Endothelial cell of umbilical vein (primary cell): ENCODE measurements around the gene CSH2.

Experiments used
- CTCF ChIP-seq, 2 donors: IDR thresholded peaks; 1 replicate in 1 of 2; 2 replicates in 1 of 2; pipeline ENCODE4 v1.5.1; 2011; ENCODE audit warnings: low read length in 2 of 2, mild to moderate bottlenecking in 2 of 2, moderate library complexity in 2 of 2, control low read depth in 1 of 2, inconsistent platforms in 1 of 2, low read depth in 1 of 2; ENCODE audit not compliant: insufficient read depth in 1 of 2; ENCODE audit errors: extremely low read depth in 1 of 2
- EZH2 ChIP-seq: IDR thresholded peaks from 2 replicates; pipeline ENCODE4 v1.6.1; 2012; ENCODE audit warnings: borderline replicate concordance, low read depth, mild to moderate bottlenecking, moderate library complexity, low read length, inconsistent platforms; ENCODE audit not compliant: severe bottlenecking

GRCh38 chr17:63832455-63832854, 41.0 kb downstream of the CSH2 start:
- TF ChIP-seq CTCF (IDR thresholded peaks at IDR 0.05; ENCODE audit: extremely low read depth in 1 of 2, insufficient read depth in 1 of 2, low read depth in 1 of 2, low read length in 2 of 2) (no peak), EZH2 (no peak)
